Chondrocyte (in vitro differentiated cells): ENCODE results near the gene SLC22A23. TPM values are rescaled to one million over a fixed set of nuclear protein-coding genes. Genes with fewer than 3 reads are reported as not detected.
A peak's percentile ranks its signal among the peaks of the same experiment; 100 is the strongest.

Experiments used
- DNase-seq: peaks from one replicate; pipeline ENCODE4 v3.0.0; 2021; ENCODE audit warnings: mixed read lengths, low spot score
- H3K27ac Mint-ChIP-seq: one replicate; pipeline ENCODE4 v1.8.0; 2021; ENCODE audit warnings: mild to moderate bottlenecking, moderate library complexity, mixed read lengths; ENCODE audit not compliant: unreplicated experiment
- H3K27me3 Mint-ChIP-seq: 2 replicates; pipeline ENCODE4 v1.8.0; 2021; ENCODE audit warnings: low read depth, mixed read lengths
- H3K36me3 Mint-ChIP-seq: 2 replicates; pipeline ENCODE4 v1.8.0; 2021; ENCODE audit warnings: low read depth, mixed read lengths
- H3K4me1 Mint-ChIP-seq: 2 replicates; pipeline ENCODE4 v1.8.0; 2021; ENCODE audit warnings: low read depth, mild to moderate bottlenecking, mixed read lengths
- H3K4me3 Mint-ChIP-seq: one replicate; pipeline ENCODE4 v1.8.0; 2021; ENCODE audit warnings: mild to moderate bottlenecking, moderate library complexity, mixed read lengths; ENCODE audit not compliant: unreplicated experiment
- H3K9me3 Mint-ChIP-seq: 2 replicates; pipeline ENCODE4 v1.8.0; 2021; ENCODE audit warnings: low read depth, mixed read lengths
- CTCF ChIP-seq: fragments of 200-600 bp; sonication (generic); IDR thresholded peaks from 2 replicates; pipeline ENCODE4 v1.5.0; 2021; ENCODE audit warnings: antibody characterized with exemption, mild to moderate bottlenecking, moderate library complexity
- total RNA-seq: library from RNA; stranded (reverse); gene quantifications from 3 replicates; pipeline ENCODE4 v1.2.1, GENCODE V29; 2021

Gene SLC22A23
- total RNA-seq, 1 donor from 2014 or later: 36.4 TPM

GRCh38 chr6:3285732-3286131 lies 171.1 kb downstream of the SLC22A23 start:
- Mint-ChIP-seq H3K9me3 (no peaks in the 10 kb centered on the region), H3K27me3 (no peaks in the 10 kb centered on the region), H3K4me3 (no peak overlapping the region), H3K27ac (no peak overlapping the region), H3K4me1 (peaks cover 29% of the 10 kb centered on the region), H3K36me3 (peaks cover 21% of the 10 kb centered on the region)
- DNase-seq: peak; percentile 63
- TF ChIP-seq CTCF: no peak

GRCh38 chr6:3285049-3285639 lies 171.7 kb downstream of the SLC22A23 start:
- Mint-ChIP-seq H3K4me1 (peaks cover 33% of the 10 kb centered on the region), H3K27ac (no peak overlapping the region), H3K9me3 (no peaks in the 10 kb centered on the region), H3K27me3 (no peaks in the 10 kb centered on the region), H3K36me3 (peaks cover 21% of the 10 kb centered on the region), H3K4me3 (no peak overlapping the region)
- peak; percentile 58 for DNase-seq
- TF ChIP-seq CTCF: no peak

GRCh38 chr6:3284436-3284876 lies 172.4 kb downstream of the SLC22A23 start:
- no peak overlapping the region for H3K27ac Mint-ChIP-seq
- H3K36me3 Mint-ChIP-seq: peaks cover 21% of the 10 kb centered on the region
- peaks cover 40% of the 10 kb centered on the region for H3K4me1 Mint-ChIP-seq
- no peaks in the 10 kb centered on the region for H3K9me3 Mint-ChIP-seq
- no peaks in the 10 kb centered on the region for H3K27me3 Mint-ChIP-seq
- H3K4me3 Mint-ChIP-seq: no peak overlapping the region
- no peak for TF ChIP-seq CTCF
- DNase-seq: peak; percentile 86

GRCh38 chr6:3283641-3284435 lies 173.0 kb downstream of the SLC22A23 start:
- H3K9me3 Mint-ChIP-seq: no peaks in the 10 kb centered on the region
- no peaks in the 10 kb centered on the region for H3K27me3 Mint-ChIP-seq
- peak; percentile 82 for DNase-seq
- H3K4me1 Mint-ChIP-seq: peaks cover 41% of the 10 kb centered on the region
- no peak overlapping the region for H3K27ac Mint-ChIP-seq
- peaks cover 21% of the 10 kb centered on the region for H3K36me3 Mint-ChIP-seq
- H3K4me3 Mint-ChIP-seq: no peak overlapping the region
- no peak for TF ChIP-seq CTCF

GRCh38 chr6:3283241-3283640 lies 173.6 kb downstream of the SLC22A23 start:
- no peaks in the 10 kb centered on the region for H3K9me3 Mint-ChIP-seq
- H3K4me1 Mint-ChIP-seq: peaks cover 41% of the 10 kb centered on the region
- H3K4me3 Mint-ChIP-seq: no peak overlapping the region
- peaks cover 17% of the 10 kb centered on the region for H3K36me3 Mint-ChIP-seq
- H3K27me3 Mint-ChIP-seq: no peaks in the 10 kb centered on the region
- TF ChIP-seq CTCF: no peak
- peak overlapping the region; percentile 10 for H3K27ac Mint-ChIP-seq
- peak; percentile 49 for DNase-seq
